ENCODE measurements around the gene SMYD3. TPM values are rescaled to one million over a fixed set of nuclear protein-coding genes. Genes with fewer than 3 reads are reported as not detected.

Gene SMYD3
- total RNA-seq, 3 donors from 2014 or later (not counting 1 experiment from before 2014, with no cell fraction given) = 43.6 to 48.0 (median 46.1) TPM

GRCh38 chr1:245829194-245829593, 677.9 kb downstream of the SMYD3 start:
- Histone ChIP-seq H3K27ac (ENCODE audit: low read length) (no peak overlapping the region), H3K4me1 (ENCODE audit: control insufficient read depth, insufficient read depth, low read length) (no peaks in the 10 kb centered on the region), H3K4me3 (ENCODE audit: low read length) (no peak overlapping the region), H3K36me3 (ENCODE audit: control insufficient read depth, insufficient read depth, low read length) (no peaks in the 10 kb centered on the region), H3K27me3 (ENCODE audit: control insufficient read depth, insufficient read depth, low read length) (no peaks in the 10 kb centered on the region), H3K9me3 (ENCODE audit: control insufficient read depth, insufficient read depth, low read length) (no peaks in the 10 kb centered on the region)
- H3K36me3 Mint-ChIP-seq = no peaks in the 10 kb centered on the region
- no peaks in the 10 kb centered on the region for H3K9me3 Mint-ChIP-seq
- no peaks in the 10 kb centered on the region for H3K27me3 Mint-ChIP-seq (ENCODE audit: low read depth in 2 of 2)
- no peaks in the 10 kb centered on the region for H3K4me1 Mint-ChIP-seq
- H3K27ac Mint-ChIP-seq = no peak overlapping the region
- intact Hi-C loops (cut with micrococcal nuclease) = no loop called here
- H3K4me3 Mint-ChIP-seq = no peak overlapping the region
- DNase-seq (no peak), ATAC-seq (no peak)
- whole genome bisulfite sequencing (ENCODE audit: insufficient coverage) = 80% methylated on average over 1 of the region's 3 CpGs
- no peak for TF ChIP-seq CTCF (IDR thresholded peaks at IDR 0.05)

GRCh38 chr1:245827301-245827700, 679.8 kb downstream of the SMYD3 start:
- Histone ChIP-seq H3K4me3 (ENCODE audit: low read length) (no peak overlapping the region), H3K9me3 (ENCODE audit: control insufficient read depth, insufficient read depth, low read length) (no peaks in the 10 kb centered on the region), H3K36me3 (ENCODE audit: control insufficient read depth, insufficient read depth, low read length) (no peaks in the 10 kb centered on the region), H3K27me3 (ENCODE audit: control insufficient read depth, insufficient read depth, low read length) (no peaks in the 10 kb centered on the region), H3K4me1 (ENCODE audit: control insufficient read depth, insufficient read depth, low read length) (no peaks in the 10 kb centered on the region), H3K27ac (ENCODE audit: low read length) (no peak overlapping the region)
- H3K36me3 Mint-ChIP-seq = no peaks in the 10 kb centered on the region
- peaks cover 0 to 2% of the 10 kb centered on the region in 2 donors for H3K9me3 Mint-ChIP-seq
- WGBS (ENCODE audit: insufficient coverage) = 95% methylated on average over 10 of the region's 10 CpGs
- no peak for TF ChIP-seq CTCF (IDR thresholded peaks at IDR 0.05)
- no peak for DNase-seq
- H3K27me3 Mint-ChIP-seq (ENCODE audit: low read depth in 2 of 2) = no peaks in the 10 kb centered on the region
- no peak overlapping the region for H3K4me3 Mint-ChIP-seq
- H3K27ac Mint-ChIP-seq = no peak overlapping the region
- intact Hi-C loops (cut with micrococcal nuclease) = no loop called here
- no peak for ATAC-seq
- peaks cover 4 to 5% of the 10 kb centered on the region in 2 donors for H3K4me1 Mint-ChIP-seq

- H3K4me1 ChIP-seq (ENCODE audit: control insufficient read depth, insufficient read depth, low read length) = no peaks in the 10 kb centered on the region
- no peaks in the 10 kb centered on the region for H3K27me3 Mint-ChIP-seq (ENCODE audit: low read depth in 2 of 2)
- no peak overlapping the region for H3K4me3 Mint-ChIP-seq
- no peaks in the 10 kb centered on the region for H3K36me3 Mint-ChIP-seq
- H3K9me3 Mint-ChIP-seq = peaks cover 0 to 2% of the 10 kb centered on the region in 2 donors
- DNase-seq = no peak
- no peaks in the 10 kb centered on the region for H3K9me3 ChIP-seq (ENCODE audit: control insufficient read depth, insufficient read depth, low read length)
- H3K4me3 ChIP-seq (ENCODE audit: low read length) = no peak overlapping the region
- H3K27ac Mint-ChIP-seq = no peak overlapping the region
- H3K36me3 ChIP-seq (ENCODE audit: control insufficient read depth, insufficient read depth, low read length) = no peaks in the 10 kb centered on the region
- peaks cover 4 to 5% of the 10 kb centered on the region in 2 donors for H3K4me1 Mint-ChIP-seq
- H3K27ac ChIP-seq (ENCODE audit: low read length) = no peak overlapping the region
- WGBS (ENCODE audit: insufficient coverage) = 95% methylated on average over 13 of the region's 13 CpGs
- no peak for TF ChIP-seq CTCF (IDR thresholded peaks at IDR 0.05)
- no peaks in the 10 kb centered on the region for H3K27me3 ChIP-seq (ENCODE audit: control insufficient read depth, insufficient read depth, low read length)
- no peak for ATAC-seq
- intact Hi-C loops (cut with micrococcal nuclease) = no loop called here
Observed at GRCh38 chr1:245825128-245825901, 681.8 kb downstream of the SMYD3 start.

Data from natural killer cell (primary cell).